Measurements from ENCODE around the gene PI16.
"Not testable (repeated sequence)": the region's sequence is repeated elsewhere in the genome, so short reads cannot be mapped to it uniquely, and the experiment has no call there.

Gene PI16

DNA sequence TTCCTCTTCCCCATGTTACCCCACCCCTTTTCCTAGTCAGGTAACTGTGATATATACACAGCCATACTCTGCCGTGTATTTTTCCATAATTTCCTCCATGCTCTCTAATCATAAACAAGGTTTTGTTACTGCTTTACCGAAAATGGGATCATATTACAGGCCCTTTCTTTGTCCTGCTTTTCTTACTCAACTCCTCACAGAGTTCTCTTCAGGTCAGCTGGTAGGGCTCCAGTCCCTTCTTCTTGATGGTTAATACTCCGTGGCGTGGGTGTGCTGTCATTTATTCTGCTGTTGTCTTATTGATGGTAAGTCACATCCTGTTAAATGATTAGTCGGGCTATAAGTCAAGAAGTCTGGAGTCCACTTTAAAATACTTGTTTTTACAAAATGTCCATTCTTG, 24.9 kb upstream of the PI16 start:
- no peak for FAIRE-seq

DNA sequence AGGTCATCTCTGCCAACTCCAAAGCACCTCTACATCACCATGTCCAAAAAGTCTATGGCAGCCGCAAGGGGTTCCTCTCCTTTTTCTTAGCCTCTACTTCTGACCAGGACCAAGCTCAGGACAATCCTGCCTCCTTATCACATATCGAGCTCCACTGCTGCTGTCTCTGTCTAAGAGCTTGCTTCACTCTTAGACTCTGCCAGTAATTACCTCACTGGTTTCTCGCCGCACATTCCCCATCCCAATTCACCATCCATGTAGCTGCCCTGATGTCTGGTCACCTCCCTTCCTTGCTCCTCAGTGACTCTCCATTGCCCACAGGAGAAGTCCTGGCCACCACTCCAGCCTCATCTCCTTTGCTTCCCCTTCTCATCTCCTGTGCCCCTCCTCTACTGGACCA, 24.1 kb upstream of the PI16 start:
- FAIRE-seq = no peak

DNA sequence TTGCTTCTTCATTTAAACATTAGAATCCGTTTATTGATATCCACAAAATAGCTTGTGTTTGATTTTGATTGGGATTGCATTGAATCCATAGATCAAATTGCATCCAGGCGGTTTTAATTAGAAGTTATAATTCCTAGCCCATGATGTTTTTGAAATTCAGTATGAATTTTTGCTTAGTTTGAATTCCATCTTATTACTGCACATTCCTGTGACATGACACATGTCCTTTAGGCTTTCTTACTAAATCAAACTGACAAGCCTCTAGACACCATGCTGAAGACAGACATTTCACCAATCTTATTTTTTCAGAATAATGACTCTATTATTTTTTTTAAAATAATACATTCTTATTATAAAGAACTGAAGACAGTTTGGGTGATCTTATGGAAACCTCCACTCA, 21.4 kb upstream of the PI16 start:
- no peak for FAIRE-seq

DNA sequence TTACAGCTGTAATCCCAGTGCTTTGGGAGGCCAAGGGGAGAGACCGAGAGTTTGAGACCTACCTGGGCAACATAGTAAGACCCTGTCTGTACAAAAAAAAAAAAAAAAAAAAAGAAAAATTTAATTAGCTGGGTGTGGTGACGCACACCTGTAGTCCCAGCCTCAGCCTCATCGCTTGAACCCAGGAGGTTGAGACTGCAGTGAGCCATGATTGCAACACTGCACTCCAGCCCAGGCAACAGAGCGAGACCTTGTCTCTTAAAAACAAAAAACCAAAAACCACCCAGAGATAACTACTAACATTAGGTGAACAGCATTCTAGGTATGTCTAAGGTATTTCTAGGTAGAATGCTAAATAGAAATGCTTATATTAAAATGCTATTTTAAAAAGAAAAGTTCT, 21.0 kb upstream of the PI16 start:
- no peak for FAIRE-seq

DNA sequence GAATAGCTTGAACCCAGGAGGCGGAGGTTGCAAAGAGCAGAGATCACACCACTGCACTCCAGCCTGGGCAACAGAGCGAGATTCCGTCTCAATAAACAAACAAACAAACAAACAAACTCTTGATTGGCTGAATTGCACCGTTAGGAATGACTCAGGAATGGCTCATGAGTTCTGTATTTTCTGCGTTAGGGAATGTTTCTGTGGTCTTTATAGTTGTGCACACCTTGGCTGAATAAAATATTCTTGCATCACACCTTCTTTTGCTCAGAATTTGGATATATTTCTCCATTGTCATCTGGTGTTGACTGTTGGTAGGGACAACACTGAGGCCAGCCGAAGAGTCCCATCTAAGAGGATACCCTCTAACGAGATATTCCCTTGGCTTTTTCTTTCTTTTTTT, 19.6 kb upstream of the PI16 start:
- FAIRE-seq = no peak

DNA sequence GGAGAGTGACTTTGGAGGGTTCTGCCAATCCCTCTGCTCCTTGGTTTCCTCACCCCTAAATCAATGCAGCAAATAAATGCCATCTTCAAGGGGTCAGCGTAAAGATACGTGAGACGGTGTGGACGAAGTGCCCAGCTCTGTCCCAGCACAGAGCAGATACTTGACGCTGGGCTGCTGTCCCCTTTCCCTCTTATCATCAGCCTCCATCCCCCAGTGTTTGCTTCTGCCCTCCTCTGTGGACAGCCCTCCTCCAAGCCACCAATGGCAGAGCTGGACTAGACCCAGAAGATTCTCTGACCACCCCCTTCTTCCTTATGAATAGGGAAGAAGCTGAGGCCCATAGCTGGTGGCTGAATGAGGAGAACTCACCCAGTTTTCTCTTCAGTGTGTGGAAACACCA, 17.7 kb upstream of the PI16 start:
- no peak for FAIRE-seq

DNA sequence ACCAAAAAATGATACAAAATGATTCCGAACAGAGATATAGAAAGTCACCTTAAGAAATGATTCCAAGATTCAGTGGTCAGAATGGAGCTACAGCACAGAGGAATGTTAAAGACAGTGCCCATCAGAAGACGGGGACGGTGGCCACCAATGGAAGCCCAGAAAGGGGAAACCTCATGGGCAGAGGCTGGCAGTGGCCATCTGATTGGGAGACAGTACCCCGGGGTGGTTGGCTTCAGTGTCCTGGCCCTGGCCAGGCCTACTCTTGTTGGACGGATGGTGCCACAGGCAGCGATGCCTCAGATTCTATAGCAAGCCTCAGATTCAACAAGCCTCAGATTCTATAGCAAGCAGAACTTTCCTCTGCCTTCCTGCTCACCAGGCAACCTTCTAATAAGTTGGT, 16.6 kb upstream of the PI16 start:
- FAIRE-seq = no peak

DNA sequence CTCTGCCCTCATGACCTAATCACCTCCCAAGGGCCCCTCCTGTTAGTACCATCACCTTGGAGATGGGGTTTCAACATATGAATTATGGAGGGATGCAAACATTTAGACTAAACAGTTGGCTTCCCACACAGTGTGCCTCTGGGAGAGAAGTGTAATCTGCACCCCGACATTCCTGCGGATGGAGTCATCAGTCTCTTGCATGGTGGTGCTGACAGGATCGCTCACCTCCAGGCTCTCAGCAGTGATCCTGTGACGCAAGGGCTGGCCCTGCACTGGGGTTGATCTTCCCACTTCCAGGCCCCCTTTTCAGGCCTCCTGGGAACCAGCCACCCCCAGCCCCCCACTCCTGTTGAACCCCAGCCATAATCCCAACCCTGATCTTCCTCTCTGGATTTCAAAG, 16.0 kb upstream of the PI16 start:
- no peak for FAIRE-seq

DNA sequence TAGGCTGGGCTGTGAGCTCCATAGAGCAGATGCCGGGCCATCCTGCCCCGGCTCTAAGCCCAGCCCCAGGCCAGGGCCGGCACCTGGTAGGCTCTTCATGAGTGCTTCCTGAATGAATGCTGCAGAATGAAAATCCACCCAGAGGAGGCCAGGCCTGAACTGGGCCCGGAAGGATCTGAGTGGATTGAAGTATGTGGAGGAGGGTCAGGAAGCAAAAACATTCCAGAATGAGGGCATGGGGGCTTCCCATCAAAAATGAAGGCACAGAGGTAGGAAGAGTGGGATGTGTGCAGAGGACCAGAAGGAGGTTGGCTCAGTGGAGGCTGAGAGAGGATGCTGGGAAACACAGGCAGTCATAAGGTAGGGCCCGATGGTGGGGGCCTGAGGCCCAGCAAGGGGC, 15.5 kb upstream of the PI16 start:
- not testable (repeated sequence) for FAIRE-seq

DNA sequence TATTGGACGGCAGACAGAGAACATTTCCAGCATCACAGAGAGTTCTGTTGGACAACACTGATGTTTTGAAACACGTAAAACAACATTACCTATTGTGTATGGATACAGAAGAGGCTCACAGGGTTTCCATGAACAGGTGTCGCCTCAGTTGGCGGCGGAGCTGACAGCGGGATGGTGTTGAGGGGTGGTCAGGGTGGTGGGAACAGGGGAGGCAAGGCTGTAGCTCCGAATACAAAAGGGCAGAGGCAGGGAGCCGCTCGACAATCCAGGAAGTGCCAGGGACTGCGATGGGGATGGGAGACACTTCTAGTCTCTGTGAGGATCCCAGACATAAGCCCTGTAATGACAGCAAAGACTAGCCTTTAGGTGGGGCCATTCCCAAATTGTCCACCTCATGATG, 14.5 kb upstream of the PI16 start:
- no peak for FAIRE-seq

DNA sequence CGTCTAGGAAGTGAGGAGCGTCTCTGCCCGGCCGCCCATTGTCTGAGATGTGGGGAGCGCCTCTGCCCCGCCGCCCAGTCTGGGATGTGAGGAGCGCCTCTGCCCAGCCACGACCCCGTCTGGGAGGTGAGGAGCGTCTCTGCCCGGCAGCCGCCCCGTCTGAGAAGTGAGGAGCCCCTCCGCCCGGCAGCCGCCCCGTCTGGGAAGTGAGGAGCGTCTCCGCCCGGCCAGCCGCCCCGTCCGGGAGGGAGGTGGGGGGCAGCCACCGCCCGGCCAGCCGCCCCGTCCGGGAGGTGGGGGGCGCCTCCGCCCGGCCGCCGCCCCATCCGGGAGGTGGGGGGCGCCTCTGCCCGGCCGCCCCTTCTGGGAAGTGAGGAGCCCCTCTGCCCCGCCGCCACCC, 13.0 kb upstream of the PI16 start:
- not testable (repeated sequence) for FAIRE-seq

DNA sequence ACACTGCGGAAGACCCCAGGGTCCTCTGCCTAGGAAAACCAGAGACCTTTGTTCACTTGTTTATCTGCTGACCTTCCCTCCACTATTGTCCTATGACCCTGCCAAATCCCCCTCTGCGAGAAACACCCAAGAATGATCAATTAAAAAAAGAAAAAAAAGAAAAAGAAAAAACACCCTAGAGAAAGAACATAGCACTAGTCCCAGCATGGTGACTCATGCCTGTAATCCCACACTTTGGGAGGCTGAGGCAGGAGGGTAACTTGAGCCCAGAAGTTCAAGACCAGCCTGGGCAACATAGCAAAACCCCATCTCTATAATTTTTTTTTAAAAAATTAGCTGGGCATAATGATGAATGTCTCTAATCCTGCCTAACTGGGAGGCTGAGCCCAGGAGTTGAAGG, 12.2 kb upstream of the PI16 start:
- not testable (repeated sequence) for FAIRE-seq

DNA sequence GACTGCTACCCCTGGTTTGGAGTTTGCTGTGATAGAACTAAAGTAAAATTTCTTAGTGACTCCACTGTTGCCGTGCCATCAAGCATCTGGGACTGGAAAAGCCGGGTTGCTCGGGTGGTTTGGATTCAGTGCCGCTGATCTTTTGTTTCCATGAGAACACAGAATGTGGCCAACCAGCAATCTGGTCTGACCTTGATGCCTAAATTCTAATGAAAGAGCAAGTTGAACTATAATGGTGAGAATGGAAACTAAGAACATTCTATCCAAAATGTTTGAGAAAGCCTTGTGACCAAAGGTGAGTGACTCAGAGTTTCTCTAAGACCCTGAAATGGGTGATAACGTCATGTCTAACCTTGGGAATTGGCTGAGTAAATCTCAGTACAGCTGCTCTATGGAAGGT, 9.9 kb upstream of the PI16 start:
- no peak for FAIRE-seq

DNA sequence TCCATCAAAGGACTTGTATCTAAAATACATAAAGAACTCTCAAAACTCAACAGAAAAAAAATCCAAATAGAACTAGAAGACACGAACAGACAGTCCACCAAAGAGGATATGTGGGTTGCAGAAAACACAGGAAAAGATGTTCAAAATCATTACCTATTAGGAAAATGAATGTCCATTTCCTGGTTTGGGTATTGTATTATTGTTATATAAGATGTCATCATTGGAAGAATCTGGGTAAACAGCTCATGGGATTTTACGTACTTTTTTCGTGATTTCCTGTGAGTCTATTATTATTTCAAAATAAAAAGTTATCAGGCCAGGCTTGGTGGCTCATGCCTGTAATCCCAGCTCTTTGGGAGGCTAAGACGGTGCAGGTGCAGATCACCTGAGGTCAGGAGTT, 9.2 kb upstream of the PI16 start:
- FAIRE-seq = no peak

DNA sequence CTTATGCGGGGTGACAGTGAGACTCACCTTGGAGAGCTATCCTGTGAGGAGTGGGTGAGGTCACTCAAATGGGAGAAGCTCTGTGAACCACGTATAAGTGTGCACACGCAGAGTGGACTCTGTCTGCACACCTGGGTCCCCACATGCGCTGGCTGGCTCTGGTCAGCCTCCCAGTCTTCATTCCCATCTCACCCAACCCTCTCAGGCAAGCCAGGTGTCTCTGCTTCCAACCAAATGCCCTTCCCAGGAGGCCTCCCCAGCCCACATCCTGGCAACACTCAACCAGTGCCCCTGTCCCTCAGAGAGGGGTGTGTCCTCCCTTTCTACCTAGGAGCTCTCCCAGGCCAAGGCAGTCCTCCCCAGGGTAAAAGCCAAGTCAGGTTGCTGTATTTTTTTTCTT, 8.0 kb upstream of the PI16 start:
- no peak for FAIRE-seq

DNA sequence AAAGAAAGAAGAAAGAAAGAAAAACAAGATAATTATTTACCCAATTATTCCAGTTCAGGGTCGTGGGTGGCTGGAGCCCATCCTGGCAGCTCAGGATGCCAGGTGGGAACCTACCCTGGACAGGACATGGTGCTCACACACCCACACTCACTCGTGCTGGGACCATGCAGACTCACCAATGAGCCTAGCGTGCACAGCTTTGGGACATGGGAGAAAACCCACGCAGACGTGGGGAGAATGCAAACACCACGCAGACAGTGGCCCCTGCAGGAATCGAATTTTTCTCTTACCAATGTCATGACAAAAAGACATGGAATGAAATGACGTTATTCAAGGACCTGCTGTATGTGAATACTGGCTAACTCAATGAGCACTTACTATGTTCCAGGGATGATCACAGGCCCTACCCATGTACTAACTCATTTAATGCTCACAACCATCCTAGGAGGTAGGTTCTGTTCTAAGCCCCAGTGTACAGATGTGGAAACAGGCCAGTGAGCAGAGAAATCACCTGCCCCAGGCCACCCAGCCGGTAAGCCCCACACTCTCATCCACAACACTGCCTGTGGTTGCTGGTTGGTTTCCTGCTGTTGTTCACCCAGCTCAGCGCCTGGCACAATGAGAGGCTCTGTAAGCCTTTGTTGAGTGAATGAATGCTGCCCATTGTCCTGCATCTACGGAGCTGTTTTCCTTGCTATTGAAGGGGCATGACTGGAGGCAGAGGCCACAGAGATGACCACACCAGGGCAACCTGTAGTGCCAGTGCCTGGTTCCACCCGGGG, 6.8 kb upstream of the PI16 start:
- no peak for FAIRE-seq

DNA sequence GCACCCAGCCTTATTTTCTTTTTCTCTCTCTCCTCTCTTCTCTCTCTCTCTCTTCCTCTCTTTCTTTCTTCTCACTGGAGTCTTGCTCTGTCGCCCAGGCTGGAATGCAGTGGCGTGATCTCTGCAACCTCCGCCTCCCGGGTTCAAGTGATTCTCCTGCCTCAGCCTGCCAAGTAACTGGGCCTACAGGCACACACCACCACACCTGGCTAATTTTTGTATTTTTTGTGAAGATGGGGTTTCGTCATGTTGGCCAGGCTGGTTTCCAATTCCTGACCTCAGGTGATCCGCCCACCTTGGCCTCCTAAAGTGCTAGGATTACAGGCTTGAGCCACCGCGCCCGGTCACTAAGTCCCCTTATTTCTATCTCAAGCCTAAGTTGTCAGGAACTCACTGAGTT, 5.5 kb upstream of the PI16 start:
- not testable (repeated sequence) for FAIRE-seq

DNA sequence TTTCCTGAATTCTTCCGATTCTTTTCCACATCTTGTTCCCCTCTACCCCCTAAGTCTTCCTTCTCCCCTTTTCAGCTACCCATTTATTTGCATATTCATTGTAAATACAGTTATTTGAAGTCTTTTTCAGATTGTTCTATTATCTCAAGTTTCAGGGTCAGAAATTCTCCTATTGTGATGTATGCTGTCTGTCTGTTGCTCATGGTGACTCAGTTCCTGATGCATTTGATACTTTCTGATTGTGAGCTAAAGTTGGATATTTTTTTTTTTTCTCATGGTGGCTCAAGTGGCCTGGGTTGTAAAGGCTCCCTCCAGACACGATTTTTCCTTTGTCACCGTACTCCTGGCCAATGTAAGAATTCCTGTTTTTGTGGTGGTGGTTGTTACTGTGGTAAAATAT, 4.9 kb upstream of the PI16 start:
- FAIRE-seq = no peak

DNA sequence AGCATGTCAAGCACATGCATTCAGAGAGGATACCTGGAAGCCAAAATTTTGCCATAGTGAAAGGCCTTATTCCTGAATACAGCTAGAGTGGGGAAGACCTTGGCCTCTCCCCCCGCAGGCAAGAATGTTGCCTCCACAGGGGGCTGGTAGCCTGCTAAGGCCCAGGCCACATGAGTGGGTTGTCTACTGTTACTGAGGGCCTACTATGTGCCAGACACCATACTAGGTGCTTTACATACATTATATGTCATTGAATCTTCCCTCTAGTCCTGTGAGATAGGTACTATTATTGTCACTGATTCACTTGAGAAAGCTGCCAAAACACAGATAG, 642 bp upstream of the PI16 start:
- FAIRE-seq = no peak

DNA sequence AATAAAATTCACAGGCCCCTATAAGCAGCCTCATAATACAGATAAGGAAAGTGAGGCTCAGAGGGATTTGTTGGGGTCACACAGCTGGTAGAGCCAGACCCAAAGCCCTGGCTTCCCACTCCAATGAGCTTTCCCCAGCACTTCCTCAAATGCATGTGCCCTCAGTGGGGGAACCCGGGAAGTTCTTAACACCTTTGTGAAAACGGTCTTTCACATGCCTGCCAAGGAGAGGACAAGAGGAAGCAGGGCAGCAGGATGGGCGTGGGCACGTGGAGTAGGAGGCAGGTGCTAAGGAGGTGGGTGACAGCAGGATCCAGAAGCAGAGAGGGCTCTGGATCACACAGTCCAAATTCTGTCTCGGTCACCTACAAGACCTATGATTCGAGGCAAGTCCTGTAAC, 598 bp downstream of the PI16 start:
- no peak for FAIRE-seq

DNA sequence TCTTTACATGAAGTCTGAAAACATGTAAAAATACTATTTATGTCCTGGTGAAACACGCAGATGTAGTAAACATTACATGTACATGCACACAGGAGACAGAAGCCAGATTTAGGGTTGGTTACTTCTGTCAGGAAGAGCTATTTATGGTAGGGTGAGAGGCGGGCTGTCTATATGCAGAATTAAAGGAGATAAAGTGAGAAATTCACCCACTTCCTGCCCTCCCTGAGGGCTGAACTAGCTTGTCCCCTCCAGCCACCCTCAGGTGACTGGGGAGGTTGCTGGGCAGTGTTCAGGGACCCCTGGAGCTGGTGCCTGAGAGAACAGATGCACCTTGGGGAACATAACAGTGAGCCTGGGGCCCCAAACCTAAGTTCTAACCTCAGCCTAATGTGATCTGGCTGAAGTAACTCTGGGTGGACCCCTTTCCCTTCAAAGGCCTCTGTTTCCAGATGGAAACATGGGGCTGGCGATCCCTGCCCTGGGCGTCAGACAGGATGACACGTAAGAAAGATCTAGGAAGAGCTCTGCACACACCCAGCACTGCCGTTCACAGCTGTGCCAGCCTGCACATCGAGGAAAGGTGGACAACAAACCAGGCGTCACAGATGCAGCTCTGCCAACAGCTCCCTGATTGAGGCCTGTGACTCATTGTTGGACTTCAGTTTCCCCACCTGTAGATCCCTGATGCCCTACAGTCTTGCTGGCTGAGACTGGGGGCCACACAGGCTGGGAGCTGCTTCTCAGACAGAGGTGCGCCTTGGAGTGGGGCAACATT, 1.3 kb downstream of the PI16 start:
- no peak for FAIRE-seq

DNA sequence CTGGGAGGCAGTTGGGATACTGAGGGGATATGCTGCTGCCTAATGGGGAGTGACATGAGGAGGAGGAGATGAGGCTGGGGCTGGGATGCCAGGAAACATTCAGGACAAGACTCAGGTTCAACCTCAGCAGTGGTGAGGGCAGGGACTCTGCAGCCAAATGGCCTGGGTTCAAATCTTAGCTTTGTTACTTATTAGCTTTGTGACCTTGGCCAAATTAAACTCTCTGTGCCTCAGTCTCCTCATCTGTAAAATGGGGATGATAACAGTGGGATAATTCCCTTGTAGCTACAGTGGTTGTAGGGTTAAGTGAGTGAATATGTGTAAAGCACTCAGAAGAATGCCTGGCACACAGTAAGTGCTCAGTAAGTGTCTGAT, 1.9 kb downstream of the PI16 start:
- no peak for FAIRE-seq

DNA sequence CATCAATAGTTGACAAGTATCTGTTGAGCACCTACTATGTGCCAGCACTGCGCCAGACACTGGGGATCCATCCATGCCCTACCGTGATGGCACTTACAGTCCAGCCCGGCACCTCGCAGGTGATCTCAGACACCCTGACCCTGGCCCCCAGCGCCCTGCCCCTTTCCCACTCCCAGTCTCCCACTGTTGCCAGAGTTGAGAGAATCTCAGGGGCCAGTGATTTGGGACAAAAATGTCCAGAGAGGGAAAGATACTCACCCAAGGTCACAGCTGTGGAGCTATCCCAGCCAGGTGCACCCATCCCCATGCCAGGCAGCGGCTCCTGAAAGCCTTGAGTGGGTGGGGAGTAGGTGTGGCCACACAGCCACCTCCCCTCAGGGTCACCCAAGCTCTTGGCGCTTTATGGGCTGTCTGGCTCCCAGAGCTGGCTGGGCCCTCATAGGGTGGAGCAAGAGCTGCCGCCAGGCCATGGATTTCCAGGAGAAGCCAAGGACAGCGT, 3.3 kb downstream of the PI16 start:
- FAIRE-seq = no peak

DNA sequence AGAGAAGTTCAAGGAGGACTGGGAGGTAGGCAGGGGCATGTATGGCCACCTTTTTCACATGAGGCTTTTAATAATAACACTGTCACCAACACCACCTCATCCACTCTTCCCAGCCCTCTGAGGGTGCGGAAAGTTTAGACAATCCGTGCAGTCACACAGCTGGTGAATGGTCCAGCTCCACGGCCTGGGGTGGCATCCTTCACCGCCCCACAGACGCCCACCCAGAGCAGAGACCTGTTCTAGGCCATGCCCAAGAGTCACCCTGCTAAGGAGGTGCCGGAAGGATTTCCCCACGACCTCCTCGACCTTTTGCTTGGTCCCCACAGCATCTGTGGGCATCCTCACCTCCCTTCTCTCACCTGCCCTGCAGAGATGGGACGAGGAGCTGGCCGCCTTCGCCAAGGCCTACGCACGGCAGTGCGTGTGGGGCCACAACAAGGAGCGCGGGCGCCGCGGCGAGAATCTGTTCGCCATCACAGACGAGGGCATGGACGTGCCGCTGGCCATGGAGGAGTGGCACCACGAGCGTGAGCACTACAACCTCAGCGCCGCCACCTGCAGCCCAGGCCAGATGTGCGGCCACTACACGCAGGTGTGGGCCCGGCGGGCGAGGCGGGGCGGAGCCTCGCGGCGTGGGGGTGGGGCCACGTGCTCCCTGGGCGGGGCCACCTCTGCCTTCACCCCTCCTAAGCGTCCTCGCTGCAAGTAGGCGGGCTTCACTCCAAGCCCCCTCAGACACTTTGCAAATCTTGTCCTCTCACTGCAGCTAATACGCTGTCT, 4.4 kb downstream of the PI16 start:
- no peak for FAIRE-seq

Measured in islet of Langerhans (tissue), 1 donor.